ENCODE results near the gene OAF.
A peak's percentile ranks its signal among the peaks of the same experiment; 100 is the strongest.
"Not testable (repeated sequence)": the region's sequence is repeated elsewhere in the genome, so short reads cannot be mapped to it uniquely, and the experiment has no call there.

OAF gene

DNA sequence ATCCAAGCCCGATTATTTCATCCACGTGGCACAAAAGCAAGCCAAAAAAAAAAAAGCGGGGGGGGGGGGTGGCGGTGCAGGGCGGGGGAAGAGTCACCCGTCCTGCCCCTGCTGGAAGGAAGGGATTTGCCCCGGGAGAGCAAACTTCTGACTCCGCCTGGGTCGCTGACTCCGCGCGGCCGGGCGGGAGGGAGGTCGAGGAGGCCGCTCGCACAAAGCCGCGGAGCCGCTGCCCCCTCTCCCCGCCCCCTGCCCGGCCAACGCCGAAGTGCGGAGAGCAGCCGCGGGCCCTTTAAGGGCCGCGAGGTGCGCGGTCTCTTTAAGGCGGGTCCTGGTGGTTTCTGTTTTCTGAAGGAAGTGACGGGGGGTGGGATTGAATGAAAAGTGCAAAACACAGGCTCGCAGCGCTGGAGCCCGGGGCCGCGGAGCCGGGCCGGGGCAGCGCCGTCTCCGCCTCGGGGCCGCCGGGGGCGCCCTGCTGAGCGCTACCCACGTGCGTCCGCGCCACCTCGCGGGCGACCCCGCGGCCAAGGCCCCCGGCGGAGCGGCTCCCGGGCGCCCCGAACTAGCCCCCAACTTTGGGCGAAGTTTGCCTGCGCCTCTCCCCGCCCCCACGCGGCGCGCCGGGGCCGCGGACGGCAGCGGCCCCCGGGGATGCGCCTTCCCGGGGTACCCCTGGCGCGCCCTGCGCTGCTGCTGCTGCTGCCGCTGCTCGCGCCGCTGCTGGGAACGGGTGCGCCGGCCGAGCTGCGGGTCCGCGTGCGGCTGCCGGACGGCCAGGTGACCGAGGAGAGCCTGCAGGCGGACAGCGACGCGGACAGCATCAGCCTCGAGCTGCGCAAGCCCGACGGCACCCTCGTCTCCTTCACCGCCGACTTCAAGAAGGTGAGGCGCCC lies at the start of gene OAF:
OAF (plus strand) TSS at position 407 of the 896 bp plus-strand sequence; CDS start at position 655, 248 bp downstream.
- DNase-seq (ENCODE audit: low read depth): peak; percentile 38

DNA sequence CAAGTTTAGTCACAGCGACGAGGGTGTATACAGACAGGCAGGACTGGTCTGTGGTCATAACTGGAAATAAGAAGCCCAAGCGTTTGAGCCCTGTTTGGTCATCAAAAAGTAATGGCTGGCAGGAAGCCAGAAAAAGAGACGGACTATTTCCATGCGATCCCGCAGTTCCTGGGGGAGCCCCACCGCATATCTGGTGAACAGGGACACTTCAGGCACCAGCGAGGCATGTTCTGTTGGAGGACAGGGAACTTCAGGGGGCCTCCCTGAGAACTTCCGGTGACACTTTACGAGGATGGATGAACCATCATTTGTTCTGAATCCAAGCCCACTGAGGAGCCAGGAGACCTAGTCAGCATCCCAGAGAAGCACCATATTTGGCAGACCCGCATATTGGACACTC lies 43.2 kb upstream of the OAF start:
- no peak for DNase-seq (ENCODE audit: low read depth)

DNA sequence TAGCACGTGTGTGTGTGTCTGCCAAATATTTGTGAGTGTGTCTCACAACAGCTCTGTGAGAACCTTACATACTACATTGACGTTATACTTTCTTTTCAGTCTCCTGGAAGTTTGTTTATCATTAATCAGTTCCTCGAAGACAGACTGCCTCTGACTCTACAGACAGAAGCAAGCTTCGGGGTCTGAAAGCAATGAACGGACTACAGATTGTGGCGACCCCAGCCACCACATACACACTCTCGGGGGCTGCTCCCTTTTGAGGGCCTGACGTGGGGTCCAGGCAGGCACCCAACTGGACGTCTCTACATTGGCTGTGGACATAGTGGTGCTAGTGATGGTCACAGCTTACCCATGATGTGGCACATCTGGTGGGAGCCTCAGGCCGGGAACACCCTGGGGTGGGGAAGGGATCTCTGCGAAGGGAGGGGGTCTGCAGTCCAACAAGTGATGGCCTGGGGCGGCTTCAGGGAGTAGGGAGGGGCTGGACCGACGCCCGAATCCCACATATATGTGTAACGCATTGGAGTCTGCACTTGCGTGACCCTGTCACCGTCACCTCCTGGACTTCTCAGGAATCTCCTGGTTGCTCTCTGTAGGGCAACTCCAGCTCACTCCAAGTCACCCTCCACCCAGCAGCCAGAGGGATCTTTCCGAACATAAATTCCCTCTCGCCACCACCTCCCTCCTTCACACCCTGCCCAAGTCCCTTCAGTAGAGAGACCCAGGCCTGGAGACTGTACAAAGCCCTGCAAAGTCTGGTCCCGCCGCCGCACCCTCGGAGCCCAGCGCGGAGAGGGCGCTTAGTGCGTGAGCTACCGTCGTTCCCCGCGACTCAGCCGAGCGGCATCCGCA lies 42.5 kb upstream of the OAF start:
- no peak for DNase-seq (ENCODE audit: low read depth)

DNA sequence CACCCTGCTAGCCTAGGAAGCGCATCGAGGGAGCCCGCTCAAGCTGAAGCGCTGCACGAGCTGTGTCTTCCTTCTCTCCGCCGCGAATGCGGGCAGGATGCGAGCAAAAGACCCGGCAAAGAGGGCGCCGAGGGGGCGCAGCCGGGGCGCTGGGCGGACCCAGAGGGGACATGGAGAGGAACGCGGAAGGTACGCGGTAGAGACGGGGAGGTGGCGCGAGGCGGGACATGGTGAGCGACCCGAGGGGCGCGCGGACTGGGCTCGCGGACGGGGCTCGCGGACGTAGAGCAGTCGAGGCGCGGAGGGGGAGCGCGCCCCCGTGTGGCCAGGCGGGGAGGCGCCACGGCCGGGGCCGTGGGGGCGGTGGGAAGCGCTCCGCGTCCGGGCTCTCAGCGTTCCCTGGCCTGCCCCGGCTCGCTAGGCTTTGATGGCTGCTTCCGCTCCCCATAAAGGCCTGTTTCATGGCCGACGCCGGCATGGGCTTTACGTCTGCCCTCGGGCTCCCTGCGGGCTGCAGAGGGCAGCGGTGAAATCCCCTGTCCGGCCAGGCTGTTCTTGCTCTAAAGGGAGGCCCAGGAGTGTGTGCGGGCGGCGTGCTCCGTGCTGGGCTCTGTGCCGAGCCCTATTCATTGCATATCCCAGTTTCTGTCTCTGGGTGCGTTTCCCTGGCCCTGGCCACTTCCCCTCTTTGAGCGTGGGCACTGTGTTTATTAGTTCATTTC lies 41.7 kb upstream of the OAF start:
- DNase-seq (ENCODE audit: low read depth): peak; percentile 65

DNA sequence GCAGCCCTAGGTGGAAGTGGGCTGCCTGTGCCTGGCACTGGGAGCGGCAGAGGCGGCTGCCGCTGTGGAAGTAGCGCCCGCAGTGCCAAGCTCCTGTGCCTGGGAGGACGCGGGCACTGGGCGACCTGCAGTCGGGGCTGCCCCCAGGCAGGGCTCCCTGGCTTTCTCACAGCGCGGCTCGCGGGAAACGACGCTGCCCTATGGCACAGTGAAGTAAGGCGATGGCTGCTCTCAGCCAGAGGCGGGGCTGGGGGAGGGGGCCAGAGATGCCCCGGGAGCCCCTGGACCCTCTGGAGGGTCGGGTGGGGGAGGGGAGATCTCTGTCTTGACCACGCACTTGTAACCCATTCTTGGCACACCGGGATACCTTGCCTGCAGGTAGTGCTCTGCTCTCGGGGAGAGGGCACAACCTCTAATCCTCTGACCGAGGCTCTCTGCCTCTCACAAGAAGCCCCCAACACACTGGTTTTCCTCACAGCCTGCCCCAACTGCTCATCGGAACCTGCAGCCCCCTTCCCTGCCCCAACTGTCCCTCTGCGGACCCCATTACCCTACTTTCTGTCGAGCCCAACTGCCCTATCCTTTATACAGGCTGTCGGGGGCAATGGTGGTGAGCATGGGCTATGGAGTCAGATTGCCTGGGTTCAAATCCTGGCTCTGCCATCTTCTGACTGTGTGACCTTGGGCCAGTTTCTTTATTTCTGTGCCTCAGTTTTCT lies 40.7 kb upstream of the OAF start:
- no peak for DNase-seq (ENCODE audit: low read depth)

DNA sequence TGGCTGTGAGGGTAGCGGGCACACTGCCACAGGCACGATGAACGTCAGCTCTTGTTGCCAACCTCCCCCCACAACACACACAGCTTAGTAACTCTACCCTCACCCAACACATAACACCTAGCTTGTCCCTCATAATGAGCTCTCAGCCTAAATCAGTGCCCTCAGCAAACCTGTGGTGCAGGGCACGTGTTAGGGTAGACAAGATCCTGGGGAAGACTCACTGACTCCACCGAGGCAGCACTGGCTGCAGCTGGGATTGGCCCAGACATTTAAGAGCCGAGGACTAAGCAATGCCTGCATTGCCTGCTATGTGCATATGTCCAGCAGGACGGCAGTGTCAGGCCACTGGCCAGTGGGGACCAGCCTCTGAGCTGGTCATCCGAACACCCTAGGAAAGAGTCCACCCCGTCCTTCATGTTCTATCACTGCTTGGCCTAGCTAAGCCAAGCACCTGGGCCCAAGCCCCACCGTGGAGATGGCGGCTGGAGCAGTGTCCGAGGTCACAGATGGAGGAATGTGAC lies 40.0 kb upstream of the OAF start:
- no peak for DNase-seq (ENCODE audit: low read depth)

DNA sequence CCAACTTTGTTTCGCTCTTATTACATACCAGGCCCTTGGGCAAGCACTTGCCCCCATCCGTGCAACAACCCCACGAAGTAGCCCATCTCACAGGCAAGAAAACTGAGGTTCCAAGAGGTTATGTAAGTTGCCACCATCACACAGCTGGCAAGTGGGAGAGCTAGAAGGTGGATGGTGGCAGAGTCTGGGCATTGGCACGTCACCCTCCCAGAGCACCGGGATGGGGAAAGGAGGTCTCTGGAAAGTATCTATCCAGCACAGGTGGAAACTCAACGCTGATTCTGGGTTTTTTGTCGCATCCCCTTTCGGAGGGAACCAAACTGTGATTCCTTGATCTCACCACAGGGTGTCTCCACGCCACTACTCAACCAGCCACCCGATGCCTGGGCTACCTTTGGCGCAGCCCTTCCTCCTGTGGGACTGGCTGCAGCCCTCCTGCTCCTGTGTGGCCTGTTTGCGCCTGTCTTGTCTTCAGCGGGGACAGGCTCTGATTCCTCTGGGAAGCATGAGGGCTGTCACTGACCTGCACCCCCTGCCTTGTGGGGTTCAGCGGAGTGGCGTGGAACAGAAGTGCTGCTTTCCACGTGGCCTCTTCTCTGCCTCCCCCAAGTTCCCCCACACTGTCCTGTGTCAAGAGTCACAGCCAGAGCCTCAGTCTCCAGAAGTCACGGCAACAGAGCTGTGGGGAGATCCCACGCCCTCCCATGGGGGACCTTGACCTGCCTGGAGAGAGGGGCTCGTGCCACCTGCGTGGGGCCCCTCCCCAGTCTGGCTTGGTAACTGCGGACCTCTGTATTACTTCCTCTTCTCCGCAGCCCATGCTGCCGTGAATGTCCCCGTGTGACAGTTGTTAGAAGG lies 38.5 kb upstream of the OAF start:
- DNase-seq (ENCODE audit: low read depth): peak; percentile 27

DNA sequence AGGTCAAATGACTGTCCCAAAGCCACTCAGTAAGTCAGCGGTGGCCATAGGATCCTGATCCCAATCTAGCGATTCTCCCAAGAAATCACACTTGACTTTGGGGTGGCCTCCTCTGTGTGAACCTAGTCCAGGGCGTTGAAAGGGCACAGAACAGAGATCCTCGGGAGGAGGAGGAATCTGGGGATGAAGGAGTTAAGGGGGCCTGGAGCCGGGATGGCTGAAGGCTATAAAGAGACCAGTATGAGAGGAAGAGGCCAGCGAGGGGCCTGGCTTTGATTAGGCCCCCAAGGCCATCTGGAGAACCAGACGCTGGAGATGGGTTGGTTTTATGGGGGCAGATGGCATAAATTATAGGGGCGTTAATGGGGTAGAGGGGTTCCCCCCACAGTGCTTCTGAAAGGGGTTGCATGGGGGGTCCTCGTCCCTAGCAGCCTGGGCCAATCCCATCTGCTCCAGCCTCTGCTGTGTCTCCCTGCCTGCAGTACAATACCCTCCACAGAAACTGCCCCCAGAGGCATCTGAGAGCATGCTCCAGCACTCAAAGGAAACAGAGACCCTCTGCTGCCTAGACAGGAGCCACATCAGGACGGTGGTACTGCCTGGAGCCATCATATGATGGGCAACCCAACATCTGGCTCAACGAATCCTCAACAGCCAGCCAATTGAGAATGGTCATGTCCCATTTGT lies 37.7 kb upstream of the OAF start:
- DNase-seq (ENCODE audit: low read depth): no peak

DNA sequence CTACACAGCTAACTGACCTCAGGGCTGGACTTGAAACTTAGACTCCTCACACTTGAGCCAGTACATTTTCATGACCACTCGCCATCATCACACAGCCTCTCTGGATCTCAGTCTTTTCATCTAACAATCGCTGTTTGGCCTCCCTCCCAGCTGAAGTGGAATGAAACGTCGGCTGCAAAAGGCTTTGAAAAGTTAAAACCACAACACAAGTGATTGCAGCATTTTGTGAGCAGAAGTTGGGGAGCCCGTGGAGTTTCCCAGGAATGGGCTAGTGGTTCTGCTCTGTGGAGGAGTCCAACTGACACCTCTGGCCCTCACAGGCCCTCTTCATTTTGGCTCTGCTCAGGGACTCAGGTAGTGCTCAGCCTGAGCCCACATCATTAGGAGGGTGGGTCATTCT lies 37.0 kb upstream of the OAF start:
- DNase-seq (ENCODE audit: low read depth): no peak

DNA sequence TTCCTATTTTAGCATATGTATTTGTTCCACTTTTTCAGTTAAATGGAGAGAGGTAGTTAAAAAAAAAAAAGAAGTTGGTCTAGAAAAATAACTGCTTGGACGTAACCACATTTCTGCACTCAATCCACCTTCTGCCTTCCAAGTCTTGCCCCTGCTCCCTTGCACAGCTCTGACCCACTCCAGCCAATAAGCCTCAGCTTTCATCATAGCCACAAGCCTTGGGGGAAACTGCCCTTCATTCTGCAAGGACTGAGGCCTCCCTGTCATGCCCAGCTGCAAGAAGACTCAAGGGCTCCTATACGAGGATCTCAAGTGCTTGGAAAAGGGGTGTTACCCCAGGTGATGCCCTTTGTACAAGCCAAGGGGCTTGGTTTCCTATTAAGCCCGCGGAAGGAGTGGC lies 36.0 kb upstream of the OAF start:
- no peak for DNase-seq (ENCODE audit: low read depth)

DNA sequence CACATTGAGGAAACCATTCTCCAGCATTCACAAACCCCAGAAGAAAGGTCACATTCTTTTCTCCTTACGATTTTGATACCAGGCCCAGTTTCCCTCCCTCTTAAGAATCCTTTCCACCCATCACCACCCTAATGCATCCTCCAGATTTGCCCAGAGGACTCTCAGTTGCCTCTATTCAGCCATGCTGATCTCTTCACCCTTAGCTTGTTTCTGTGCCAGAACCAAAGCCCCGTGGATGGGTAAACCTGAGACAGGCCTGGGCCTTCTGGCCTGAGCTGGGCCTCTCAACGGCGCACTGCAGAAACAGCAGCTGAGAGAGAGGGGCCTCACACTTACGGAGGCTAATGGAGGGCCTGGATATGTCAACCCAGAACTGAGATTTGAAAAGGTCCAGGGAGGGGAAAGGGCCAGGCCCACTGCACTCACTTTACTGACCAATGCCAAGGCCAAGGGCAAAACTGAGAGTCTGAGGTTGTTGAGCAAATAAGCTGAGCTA lies 32.2 kb upstream of the OAF start:
- DNase-seq (ENCODE audit: low read depth): no peak

DNA sequence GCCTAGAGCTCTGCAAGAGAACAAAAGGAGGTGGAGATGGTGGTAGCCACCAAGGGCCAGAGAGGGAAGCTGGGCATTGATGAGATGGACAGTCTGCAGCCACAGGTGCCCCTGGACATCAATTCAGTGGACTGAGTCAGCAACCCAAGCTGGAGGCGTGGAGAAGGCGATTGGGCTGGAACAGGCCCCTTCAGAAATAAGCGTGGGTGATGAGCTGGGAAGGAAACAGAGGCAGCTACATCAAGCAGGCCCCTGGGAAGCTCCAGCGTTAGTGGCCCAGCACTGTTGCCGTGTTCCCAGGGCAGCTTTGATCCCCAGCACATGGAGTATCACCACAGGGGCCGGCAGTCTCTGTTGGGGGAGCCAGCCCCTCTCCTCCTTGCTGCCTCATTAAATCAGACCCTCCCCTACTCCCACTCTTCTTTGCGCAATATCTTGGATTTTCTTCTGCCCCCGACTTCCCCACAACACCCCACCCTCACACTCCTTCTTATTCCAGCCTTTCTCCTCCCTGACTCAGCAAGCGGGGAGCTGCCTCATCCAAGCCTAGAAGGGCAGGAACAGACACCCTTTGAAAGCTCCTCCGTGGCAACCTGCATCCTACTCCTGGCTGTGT lies 31.7 kb upstream of the OAF start:
- DNase-seq (ENCODE audit: low read depth): no peak

DNA sequence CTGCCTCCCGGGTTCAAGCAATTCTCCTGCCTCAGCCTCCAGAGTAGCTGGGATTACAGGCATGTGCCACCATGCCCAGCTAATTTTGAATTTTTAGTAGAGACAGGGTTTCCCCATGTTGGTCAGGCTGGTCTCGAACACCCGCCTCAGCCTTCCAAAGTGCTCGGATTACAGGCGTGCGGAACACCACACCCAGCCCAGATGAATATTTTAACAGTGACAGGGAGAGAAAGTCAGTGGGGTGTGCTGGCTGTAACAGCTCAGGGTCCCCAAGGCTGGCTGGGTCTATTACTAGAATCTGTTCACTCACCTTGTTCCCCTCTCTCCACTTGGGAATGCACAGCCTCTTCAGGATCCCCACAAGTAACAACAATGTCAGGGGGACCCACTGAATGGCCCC lies 30.8 kb upstream of the OAF start:
- DNase-seq (ENCODE audit: low read depth): not testable (repeated sequence)

DNA sequence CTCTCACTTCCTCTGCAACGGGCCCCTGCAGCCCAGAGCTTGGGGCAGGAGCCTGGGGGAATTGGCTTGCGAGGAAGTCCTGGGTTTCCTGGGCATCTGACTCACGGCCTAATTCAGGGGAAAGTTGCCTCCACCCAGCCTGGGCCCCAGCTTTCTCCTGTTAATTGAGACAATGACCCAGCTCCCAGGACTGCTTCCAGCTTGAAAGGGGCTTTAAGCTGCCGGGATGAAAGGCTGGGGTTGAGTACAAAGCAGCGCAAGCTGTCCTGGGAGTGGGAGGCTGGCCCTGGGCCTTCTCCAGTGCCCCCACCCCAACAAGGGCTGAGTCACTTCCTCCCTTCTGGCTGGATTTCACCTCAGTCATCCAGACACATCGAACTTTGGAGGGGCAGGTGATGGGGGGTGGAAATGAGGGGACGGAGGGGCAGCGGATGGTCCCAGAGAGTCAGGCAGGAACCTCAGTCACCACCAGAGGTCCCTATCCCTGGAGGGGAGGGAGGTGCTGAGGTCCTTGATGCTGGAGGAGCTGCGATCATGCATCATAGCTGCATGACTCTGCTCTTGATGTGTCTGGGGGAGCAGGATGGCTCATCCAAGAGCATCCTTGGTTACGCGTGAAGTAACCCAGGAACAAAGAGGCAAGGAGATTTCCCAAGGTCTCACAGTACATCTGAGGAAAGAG lies 30.1 kb upstream of the OAF start:
- DNase-seq (ENCODE audit: low read depth): no peak

DNA sequence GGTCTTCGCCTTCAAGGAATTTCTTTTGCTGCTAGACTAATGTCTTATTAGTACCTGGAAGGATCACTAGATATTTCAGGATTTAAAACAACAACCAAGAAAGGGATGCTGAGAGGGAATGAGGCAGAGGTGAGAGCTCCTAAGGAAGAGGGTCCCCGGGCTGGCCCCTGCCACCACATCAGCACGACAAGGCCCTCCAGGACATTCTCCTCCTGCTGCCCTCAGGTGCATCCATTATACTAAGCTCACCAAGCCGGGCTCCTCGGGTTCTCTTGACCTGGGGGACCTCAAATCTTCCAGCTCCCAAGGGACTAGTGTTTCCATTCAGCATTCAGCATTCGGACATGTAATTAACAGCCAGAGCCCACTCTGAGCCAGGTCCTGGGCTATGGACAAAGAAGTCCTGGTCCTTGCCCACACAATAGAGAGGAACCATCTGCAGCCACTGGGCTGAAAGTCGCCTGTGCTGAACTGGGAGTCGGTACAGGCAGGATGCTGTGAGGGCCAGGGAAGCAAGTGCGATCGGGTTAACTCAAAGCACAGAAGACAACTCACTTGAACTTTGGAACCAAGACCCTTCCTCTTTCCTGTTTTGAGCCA lies 29.4 kb upstream of the OAF start:
- no peak for DNase-seq (ENCODE audit: low read depth)

DNA sequence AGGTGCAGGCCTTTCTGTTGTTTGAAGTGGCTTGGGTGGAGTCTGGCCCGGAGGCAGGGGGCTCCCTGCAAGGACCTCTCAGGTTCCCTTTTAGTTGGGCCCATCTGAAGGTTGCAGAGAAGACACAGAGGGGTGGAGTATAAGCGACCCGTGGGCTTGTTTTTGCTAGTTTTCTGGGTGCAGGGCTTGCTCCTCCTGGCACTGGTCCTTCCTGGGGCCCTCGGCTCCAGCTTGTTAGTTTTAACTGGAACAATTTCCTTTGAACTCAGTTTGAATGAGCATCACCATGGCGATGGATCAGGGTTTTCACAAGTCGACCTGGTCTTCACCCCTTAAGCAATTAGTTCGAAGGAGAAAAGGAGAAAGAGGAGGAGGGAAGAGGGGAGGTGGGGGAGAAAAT lies 28.5 kb upstream of the OAF start:
- DNase-seq (ENCODE audit: low read depth): no peak

DNA sequence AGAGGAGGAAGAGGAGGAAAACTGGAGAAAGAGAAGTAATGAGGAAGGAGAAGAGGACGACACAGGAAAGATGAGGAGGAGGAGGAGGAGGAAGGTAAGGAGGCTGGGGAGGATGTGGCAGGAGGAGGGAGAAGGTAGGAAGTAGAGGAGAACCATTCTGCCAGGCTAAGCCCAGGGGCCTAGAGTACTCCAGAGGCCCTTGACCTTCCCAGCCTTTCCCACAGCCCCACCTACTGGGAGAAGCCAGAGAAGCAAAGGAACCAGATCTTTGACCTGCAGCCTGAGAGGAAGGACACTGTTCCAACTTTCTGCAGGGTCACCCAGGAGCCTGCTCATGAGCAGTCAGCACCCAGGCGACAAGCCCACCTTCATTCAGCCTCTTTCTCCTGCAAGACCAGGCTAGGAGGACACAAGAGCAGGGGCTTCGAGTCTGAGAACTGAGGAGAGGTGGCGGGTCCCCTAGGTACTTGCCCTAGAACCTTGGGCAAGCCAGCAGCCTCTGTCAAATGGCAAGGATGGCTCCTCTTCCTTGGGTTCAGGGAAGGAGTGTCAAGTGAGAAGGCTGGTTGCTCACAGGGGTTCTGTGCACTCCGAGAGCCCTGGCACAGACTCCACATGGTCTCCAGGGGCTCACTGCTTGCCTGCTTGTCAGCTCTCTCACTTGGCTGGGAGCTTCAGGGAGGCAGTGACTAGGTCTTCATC lies 27.9 kb upstream of the OAF start:
- DNase-seq (ENCODE audit: low read depth): no peak

DNA sequence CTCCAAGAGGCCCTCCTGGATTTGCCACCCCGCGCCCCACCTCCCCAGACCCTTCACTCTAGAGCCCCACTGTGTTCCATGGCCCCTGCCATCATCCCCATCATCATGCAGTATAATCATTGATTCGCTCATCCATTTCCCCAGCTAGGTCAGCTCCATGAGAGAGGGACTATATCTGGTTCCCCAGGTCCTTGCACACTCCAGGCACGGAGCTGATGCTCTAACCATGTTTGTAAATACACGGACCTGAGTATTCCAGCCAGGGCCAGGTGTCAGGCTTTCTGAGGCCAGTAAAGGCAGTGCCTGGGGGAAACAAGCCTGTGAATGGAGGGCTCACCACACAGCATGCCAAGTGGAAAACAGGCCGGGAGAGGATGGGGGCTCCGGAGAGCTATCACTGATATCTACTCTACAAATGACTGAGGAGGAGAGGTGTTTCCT lies 27.1 kb upstream of the OAF start:
- DNase-seq (ENCODE audit: low read depth): no peak
